Activated T-cell treated with anti-CD3 and anti-CD28 coated beads for 48 hours (primary cell): ENCODE results near the gene OR11H6.
"Not testable (repeated sequence)": the region's sequence is repeated elsewhere in the genome, so short reads cannot be mapped to it uniquely, and the experiment has no call there.

ENCODE experiments used
- DNase-seq: peaks from one replicate; pipeline ENCODE4 v3.0.0-alpha.2; 2020; ENCODE audit warnings: low read depth

The OR11H6 gene, protein sequence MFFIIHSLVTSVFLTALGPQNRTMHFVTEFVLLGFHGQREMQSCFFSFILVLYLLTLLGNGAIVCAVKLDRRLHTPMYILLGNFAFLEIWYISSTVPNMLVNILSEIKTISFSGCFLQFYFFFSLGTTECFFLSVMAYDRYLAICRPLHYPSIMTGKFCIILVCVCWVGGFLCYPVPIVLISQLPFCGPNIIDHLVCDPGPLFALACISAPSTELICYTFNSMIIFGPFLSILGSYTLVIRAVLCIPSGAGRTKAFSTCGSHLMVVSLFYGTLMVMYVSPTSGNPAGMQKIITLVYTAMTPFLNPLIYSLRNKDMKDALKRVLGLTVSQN

DNA sequence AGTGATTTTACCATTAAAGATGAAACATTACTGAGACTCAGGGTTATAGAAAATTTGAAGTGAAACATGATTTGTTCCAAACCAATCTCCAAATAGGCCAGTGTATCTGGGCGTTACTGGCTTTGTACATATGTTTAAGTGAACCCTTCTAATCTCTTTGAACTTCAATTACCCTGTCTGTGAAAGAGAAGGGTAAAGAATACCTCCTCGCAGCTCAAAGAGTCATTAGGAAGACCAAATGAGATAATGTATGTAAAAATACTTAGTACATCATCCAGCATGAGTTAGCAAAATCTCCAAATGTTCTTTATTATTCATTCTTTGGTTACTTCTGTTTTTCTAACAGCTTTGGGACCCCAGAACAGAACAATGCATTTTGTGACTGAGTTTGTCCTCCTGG, at the start of gene OR11H6:
Gene OR11H6 (plus strand): TSS at position 301 of the 400 bp plus-strand sequence. CDS start 0 bp downstream, at position 301.
- no peak for DNase-seq

DNA sequence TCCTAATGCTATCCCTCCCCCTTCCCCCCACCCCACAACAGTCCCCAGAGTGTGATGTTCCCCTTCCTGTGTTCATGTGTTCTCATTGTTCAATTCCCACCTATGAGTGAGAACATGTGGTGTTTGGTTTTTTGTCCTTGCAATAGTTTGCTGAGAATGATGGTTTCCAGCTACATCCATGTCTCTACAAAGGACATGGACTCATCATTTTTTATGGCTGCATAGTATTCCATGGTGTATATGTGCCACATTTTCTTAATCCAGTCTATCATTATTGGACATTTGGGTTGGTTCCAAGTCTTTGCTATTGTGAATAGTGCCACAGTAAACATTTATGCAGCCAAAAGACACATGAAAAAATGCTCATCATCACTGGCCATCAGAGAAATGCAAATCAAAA, 49.3 kb upstream of the OR11H6 start:
- DNase-seq = not testable (repeated sequence)

DNA sequence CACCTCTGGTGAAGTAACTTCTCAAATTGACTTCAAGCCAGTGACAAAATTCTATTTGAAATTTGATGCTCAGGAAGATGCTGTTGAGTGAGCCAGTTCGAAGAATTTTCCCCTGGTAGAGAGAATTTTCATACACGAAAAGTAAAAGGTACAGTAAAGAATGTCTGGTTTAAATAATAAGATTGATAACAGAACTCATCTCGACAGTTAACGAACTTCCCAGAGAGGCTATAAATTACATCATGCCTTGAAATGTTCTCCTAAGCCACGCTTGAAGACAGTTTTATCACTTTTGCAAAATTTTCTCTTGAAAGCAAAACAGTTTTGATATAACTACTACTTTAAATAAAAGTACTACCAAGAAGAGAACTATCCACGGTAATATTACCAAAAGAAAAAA, 47.2 kb upstream of the OR11H6 start:
- no peak for DNase-seq

DNA sequence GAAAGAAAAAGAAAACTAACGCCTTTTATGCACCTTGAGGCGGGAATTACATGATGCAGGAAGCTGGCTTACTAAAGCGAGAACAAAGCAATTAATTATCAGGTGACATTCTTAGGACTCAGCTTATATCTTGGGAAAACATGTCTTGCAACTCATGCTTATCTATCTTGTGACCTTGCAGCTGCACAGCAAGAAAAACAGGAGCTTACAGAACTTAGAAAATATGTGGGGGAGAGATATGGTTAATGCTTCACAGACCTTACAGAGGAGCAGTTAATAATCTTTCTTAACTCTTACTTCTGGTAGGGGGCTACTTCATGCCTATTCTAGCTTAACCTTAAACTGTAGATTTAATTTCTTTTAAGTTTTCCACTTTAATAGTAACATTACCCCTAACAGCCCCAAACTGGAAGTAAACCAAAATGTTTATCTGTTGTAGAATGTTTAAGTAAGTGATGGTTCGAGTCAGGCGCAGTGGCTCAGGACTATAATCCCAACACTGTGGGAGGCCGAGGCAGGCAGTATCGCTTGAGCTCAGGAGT, 46.0 kb upstream of the OR11H6 start:
- DNase-seq = no peak

DNA sequence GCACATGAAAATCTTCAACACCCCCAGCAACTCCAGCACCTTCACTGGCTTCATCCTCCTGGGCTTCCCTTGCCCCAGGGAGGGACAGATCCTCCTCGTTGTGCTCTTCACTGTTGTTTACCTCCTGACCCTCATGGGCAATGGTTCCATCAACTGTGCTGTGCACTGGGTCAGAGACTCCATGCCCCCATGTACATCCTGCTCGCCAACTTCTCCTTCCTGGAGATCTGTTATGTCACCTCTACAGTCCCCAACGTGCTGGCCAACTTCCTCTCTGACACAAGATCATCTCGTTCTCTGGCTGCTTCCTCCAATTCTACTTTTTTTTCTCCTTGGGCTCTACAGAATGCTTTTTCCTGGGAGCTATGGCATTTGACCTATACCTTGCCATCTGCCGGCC, 44.3 kb upstream of the OR11H6 start:
- DNase-seq = no peak

DNA sequence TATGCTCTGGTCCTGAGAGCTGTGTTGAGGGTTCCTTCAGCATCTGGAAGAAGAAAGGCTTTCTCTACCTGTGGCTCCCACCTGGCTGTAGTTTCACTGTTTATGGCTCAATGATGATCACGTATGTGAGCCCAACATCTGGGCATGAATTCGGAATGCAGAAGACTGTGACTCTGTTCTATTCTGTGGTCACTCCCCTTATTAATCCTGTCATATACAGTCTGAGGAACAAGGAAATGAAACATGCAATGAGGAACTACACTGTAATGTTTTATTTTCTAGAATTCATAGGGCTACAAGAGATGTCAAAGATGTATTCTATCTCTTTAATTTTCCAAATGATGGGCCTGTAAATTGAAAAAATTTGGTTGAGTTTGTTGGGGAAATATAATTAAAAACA, 43.6 kb upstream of the OR11H6 start:
- no peak for DNase-seq

DNA sequence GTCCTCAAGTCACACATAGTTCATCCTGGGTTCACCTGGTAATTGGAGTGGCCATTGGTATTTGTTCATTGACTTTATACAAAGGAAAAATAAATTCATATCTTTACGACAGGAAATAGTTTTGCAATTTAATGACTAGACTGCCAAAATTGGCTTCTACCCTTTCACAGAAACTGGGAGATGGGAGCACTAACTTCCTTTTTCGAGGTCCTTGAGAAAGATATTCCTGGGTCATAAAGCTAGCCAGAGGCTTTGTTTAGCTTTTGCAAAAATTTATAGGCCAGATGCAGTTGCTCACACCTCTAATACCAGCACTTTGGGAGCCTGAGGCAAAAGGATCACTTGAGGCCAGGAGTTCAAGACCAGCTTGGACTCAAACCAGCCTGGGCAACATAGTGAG, 43.0 kb upstream of the OR11H6 start:
- no peak for DNase-seq

DNA sequence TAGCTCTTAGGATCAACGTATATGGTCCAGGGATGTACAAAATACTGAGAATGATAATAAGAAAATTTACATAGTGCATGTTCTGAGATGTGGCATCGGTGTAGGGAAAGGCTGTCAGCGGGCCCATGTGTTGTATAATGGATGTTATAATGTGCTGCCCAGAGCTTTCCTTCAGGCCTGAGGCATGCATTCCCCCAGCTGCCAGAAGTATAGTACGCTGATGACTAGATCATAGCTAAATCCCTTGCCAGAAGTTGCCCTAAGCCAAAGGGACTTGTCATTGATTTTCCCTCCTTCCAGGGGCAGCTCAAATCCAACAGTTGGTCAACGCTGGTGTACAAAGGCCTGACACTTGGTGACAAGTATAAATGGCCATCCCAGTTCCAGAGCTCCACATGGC, 39.3 kb upstream of the OR11H6 start:
- no peak for DNase-seq

DNA sequence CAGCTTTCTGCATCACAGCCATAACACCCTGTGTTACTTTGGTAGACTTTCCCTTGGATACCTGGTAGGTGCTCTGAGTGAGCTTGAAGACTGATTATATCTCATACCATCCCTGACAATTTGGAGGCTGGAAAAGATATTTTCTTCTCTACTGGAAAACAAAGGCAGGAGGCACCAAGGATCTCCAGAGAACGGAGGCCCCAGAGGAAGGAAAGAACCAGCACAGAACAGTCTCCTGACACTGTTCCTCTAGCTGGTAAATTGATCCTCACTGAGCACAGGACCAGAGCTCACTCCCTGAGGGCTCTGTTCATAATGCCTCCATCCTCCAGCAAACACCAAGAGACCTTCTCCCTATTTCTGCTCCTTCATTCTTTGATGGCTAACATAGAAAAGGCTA, 32.9 kb upstream of the OR11H6 start, which contains the start of gene OR11G2:
Gene OR11G2 (plus strand): TSS at position 301 of the 400 bp plus-strand sequence. CDS start 6,542 bp downstream, outside the sequence.
- no peak for DNase-seq

DNA sequence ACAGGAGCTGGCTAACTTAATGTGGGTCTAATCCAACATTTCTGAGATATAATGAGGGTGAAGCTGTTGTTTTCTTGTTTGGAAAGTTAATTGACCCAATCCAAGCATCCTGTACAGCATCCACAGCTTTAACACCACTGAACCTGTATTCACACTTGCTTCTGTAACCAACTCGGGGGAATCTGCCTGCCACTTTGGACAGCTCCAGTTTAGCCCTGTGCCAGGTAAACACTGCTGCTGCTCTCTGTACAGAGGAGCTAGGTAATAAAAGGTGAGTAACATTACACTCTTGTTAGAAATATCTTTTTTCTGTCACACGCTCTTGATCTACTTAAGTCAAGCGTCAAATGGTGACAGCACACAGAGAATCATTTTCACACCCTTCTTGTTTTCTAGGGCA, 32.1 kb upstream of the OR11H6 start:
- no peak for DNase-seq

DNA sequence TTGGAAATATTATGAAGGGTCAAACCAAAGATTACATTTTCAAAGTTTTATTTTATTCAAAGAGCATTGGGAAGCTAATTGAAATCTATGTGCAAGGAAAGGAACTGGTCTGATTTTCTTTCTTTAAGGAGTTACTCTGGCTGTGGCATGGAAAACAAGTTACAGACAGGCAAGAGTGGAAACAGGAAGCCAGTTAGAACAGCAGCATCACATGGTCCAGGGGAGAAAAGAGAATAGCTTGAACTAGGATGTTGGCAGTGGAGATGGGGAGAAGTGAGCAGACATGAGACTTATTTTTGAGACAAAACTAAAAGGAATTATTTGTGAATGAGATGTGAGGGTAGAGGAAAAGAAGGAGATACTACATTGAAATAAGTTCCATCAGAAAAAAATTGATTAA, 29.4 kb upstream of the OR11H6 start:
- no peak for DNase-seq

DNA sequence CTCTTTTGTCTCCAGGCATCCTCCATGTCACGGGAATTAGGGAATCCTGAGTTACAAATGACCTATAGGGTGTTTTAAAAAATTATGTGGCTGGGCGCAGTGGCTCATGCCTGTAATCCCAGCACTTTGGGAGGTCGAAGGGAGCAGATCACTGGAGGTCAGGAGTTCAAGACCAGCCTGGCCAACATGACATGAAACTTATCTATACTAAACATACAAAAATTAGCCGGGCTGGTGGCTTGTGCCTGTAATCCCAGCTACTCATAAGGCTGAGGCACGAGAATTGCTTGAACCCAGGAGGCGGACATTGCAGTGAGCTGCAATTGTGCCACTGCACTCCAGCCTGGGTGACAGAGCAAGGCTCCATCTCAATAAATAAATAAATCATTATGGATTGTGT, 28.3 kb upstream of the OR11H6 start:
- DNase-seq = not testable (repeated sequence)

DNA sequence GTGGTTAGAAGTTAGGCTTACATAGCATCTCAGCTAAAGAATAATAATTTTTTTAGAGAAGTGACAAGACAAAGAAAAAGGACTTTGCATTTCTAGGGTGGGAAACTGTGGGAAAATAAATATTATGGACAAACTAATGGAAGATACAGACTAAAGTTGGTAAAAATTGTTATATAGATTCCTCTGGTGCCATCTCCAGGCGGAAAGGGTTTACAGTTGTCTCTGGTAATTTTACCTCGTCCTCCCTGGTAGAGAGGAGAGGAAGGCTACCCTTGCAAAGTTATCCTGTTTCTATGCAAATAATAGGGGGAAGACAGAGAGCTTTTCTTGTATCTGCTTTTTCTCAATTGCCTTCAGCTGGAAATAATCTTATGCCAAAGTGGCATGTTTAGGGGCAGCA, 27.6 kb upstream of the OR11H6 start:
- DNase-seq = no peak

DNA sequence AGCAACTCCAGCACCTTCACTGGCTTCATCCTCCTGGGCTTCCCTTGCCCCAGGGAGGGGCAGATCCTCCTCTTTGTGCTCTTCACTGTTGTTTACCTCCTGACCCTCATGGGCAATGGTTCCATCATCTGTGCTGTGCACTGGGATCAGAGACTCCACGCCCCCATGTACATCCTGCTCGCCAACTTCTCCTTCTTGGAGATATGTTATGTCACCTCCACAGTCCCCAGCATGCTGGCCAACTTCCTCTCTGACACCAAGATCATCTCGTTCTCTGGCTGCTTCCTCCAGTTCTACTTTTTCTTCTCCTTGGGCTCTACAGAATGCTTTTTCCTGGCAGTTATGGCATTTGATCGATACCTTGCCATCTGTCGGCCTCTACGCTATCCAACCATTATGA, 26.1 kb upstream of the OR11H6 start:
- no peak for DNase-seq

DNA sequence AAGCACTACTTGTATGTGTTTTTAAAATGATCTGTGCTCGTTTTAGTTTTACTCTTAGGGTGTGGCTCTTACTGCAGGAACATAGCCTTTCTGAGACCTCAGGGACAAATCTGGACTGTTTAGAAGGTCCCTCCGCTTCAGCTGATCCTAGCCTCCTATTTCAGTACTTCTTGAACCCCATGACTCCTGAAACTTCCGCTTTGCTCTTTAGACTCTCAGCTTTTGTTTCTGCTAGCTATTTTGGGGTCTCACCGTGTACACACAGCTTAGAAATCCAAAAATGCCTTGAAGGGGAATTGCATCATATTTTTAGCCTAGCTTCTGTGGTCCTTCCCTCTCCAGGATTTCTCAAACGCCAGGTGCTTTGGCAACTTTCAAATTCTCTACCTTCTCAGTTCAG, 24.5 kb upstream of the OR11H6 start:
- DNase-seq = no peak

DNA sequence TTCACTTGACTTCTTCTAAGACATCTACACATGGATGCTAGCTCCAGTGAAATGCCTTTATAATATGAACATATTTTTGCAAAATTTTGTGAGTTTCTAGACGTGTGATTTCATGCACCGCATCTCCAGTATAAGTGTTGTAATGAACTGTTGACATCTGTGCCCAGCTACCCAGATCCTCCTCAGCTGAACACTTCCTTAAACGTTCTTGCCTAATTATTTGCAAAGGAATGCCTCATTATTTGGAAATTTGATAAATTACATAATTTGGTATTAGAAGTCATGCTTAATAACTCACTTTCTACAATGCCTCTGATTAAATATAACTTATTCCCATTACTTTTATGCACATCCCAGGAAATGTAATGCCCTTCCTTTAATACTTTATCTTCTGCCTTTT, 18.8 kb upstream of the OR11H6 start:
- no peak for DNase-seq

DNA sequence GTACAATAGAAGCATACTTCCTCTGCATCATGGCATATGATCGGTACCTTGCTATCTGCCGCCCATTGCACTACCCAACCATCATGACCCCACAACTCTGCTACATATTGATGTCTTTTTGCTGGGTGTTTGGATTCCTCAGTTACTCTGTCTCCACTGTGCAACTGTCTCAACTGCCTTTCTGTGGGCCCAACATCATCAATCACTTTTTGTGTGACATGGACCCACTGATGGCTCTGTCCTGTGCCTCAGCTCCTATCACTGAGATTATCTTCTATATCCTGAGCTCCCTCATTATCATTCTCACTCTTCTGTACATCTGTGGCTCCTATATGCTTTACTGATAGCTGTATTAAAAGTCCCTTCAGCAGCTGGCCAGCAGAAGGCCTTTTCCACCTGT, 13.9 kb upstream of the OR11H6 start:
- DNase-seq = no peak

DNA sequence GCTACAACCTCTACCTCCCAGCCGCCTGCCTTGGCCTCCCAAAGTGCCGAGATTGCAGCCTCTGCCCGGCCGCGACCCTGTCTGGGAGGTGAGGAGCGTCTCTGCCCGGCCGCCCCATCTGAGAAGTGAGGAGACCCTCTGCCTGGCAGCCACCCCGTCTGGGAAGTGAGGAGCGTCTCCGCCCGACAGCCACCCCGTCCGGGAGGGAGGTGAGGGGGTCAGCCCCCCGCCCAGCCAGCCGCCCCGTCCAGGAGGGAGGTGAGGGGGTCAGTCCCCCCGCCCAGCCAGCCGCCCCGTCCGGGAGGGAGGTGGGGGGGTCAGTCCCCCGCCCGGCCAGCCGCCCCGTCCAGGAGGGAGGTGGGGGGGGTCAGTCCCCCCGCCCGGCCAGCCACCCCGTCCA, 11.1 kb upstream of the OR11H6 start:
- not testable (repeated sequence) for DNase-seq

DNA sequence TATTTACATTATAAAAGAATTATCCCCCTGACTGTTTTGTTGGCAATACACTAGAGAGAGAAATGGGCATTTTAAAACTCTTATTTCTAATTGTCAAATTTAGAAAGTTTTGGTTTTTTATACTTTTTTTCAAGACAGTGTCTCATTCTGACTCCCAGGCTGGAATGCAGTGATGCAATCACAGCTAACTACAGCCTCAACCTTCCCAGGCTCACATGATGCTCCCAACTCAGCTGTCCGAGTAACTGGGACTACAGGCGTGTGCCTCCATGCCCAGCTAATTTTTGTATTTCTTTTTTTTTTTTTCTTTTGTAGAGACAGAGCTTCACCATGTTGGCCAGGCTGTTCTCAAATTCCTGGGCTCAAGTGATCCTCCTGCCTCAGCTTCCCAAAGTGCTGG, 8.3 kb upstream of the OR11H6 start:
- no peak for DNase-seq

DNA sequence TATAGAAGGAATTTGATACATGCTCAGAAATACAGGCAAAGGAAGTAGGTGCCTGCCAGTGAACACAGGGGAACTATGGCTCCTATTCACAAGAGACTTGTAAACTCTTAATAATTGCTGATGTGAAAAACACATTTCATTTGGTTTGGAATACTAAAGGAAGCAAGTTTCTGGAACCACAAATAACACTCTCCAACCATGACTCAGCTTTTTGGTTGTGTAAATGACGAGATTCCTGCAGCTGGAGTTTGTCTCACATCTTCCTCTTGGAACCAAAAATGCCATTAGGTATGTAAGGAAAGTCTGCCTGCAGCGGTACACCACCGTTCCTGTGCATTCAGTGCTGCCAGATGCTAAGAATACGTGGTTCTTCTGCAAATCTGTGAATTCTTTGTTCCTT, 4.5 kb upstream of the OR11H6 start:
- DNase-seq = no peak

DNA sequence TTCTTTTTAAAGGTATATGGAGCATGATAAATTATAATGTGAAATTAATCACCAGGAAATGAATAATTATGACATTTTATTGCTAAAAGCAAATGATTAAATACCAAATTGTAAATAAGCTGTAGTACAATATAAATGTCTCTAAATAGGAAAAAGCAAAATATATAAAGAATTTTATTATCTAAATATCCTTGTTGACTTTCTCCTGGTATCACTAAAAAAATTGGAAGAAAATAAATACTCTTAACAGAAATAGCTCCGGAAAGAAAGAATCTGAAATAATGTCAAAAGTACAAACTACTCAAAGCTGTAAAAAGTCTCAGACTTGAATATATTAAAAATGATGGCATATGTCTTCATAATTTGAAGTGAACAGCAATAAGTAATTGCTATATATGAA, 5.2 kb downstream of the OR11H6 start, which contains the start of gene OR11H7:
Gene OR11H7 (plus strand): TSS at position 301 of the 400 bp plus-strand sequence.
- DNase-seq = no peak

DNA sequence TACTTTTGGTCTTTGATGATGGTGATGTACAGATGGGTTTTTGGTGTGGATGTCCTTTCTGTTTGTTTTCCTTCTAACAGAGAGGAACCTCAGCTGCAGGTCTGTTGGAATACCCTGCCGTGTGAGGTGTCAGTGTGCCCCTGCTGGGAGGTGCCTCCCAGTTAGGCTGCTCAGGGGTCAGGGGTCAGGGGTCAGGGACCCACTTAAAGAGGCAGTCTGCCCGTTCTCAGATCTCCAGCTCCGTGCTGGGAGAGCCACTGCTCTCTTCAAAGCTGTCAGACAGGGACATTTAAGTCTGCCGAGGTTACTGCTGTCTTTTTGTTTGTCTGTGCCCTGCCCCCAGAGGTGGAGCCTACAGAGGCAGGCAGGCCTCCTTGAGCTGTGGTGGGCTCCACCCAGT, 11.9 kb downstream of the OR11H6 start:
- not testable (repeated sequence) for DNase-seq

DNA sequence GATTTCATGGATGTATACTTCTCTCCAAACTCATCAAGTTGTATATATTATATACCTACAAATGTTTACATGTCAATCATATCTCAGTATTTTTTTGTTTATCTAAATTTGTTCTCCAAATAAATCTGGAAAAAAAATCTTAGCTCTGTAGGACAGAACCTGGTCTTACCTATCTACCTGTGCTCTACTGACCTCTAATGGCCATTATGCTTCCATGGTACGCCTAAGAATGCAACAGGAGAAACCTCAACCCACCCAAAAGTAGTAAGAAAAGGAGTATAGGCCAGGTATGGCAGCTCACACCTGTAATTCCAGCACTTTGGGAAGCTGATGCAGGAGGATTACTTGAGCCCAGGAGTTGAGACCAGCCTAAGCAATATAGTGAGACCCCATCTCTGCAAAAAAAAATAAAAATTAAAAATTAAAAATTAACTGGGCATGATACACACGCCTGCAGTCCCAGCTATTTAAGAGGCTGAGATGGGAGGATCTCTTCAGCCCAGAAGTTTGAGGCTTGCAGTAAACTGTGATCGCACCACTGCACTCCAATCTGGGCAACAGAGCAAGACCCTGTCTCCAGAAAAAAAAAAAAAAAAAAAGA, 24.2 kb downstream of the OR11H6 start:
- DNase-seq = no peak
